Vagina (tissue), 2 donors: ENCODE measurements around the gene TRPM2. TPM values are rescaled to one million over a fixed set of nuclear protein-coding genes. Genes with fewer than 3 reads are reported as not detected.

ENCODE experiments used
- DNase-seq, 2 donors: peaks; one replicate each; pipeline ENCODE4 v3.0.0-alpha.2; 2017; ENCODE audit errors: extremely low spot score in 2 of 2
- H3K27ac ChIP-seq: fragments of 200-600 bp; sonication (generic); one replicate; pipeline ENCODE4 v1.5.1; 2019
- H3K27me3 ChIP-seq: fragments of 200-600 bp; sonication (generic); one replicate; pipeline ENCODE4 v1.5.1; 2019
- H3K36me3 ChIP-seq, 2 donors: fragments of 200-600 bp; sonication (generic); one replicate each; pipeline ENCODE4 v1.5.1; 2017 to 2019
- H3K4me1 ChIP-seq: fragments of 200-600 bp; sonication (generic); one replicate; pipeline ENCODE4 v1.5.1; 2019
- H3K4me3 ChIP-seq, 2 donors: fragments of 200-600 bp; sonication (generic); 1 replicate in 1 of 2; 2 replicates in 1 of 2; pipeline ENCODE4 v1.5.1; 2016 to 2019
- H3K9me3 ChIP-seq: fragments of 200-600 bp; sonication (generic); one replicate; pipeline ENCODE4 v1.5.1; 2019
- POLR2A ChIP-seq, 2 donors: fragments of 450-650 bp; IDR thresholded peaks; one replicate each; pipeline ENCODE4 v1.6.1; 2017; ENCODE audit warnings: antibody characterized with exemption in 2 of 2, mild to moderate bottlenecking in 2 of 2, moderate library complexity in 2 of 2
- POLR2AphosphoS5 ChIP-seq, 2 donors: sonication (generic); formaldehyde crosslinking; IDR thresholded peaks; one replicate each; pipeline ENCODE4 v1.9.0; 2017; ENCODE audit warnings: antibody characterized with exemption in 2 of 2, mild to moderate bottlenecking in 2 of 2, low read depth in 1 of 2; ENCODE audit not compliant: insufficient read depth in 1 of 2
- intact Hi-C: fragments of 100-400 bp; cut with DNase I; formaldehyde crosslinking; loops from one replicate; pipeline ENCODE4 v1.15.1; 2023
- total RNA-seq: library from RNA; depleted of rRNA; stranded (reverse); fragments of >200 nt; gene quantifications from one replicate; pipeline ENCODE4 v1.2.3, GENCODE V29; 2016
- TF ChIP-seq, protein P1 (sequence below), 3 experiments: fragments of 450-650 bp in 2 of 3; fragments of 200-600 bp in 1 of 3; sonication (generic) in 1 of 3; IDR thresholded peaks; one replicate each; pipeline ENCODE4 v1.5.1; 2017 to 2019; ENCODE audit warnings: antibody characterized with exemption in 3 of 3, mild to moderate bottlenecking in 2 of 3, moderate library complexity in 2 of 3

The TRPM2 gene
- total RNA-seq, 1 donor from 2014 or later, result 2.2 TPM

DNA sequence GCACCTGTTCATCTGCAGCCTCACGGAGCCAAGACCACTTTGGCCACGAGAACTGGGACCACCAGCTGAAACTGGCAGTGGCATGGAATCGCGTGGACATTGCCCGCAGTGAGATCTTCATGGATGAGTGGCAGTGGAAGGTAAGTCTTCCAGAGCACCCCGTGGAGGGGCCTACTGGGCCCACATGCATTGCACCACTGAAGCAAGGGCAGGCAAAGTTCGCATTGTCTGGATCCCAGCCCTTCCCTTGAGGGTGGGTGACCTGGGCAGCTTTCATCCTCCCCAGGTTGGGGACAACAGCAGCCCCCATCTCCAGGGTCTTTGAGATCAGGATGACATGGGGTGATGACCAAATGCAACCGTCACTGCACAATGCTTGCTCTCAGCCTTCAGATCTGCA is 37.5 kb downstream of the TRPM2 start:
- Histone ChIP-seq H3K4me1 (no peaks in the 10 kb centered on the region), H3K27ac (no peak overlapping the region), H3K4me3 (no peak overlapping the region), H3K9me3 (no peaks in the 10 kb centered on the region), H3K27me3 (no peaks in the 10 kb centered on the region), H3K36me3 (no peaks in the 10 kb centered on the region)
- TF ChIP-seq POLR2A (IDR thresholded peaks at IDR 0.05) (no peak), POLR2AphosphoS5 (IDR thresholded peaks at IDR 0.05; ENCODE audit: insufficient read depth in 1 of 2, low read depth in 1 of 2) (no peak)
- TF ChIP-seq, protein P1, sequence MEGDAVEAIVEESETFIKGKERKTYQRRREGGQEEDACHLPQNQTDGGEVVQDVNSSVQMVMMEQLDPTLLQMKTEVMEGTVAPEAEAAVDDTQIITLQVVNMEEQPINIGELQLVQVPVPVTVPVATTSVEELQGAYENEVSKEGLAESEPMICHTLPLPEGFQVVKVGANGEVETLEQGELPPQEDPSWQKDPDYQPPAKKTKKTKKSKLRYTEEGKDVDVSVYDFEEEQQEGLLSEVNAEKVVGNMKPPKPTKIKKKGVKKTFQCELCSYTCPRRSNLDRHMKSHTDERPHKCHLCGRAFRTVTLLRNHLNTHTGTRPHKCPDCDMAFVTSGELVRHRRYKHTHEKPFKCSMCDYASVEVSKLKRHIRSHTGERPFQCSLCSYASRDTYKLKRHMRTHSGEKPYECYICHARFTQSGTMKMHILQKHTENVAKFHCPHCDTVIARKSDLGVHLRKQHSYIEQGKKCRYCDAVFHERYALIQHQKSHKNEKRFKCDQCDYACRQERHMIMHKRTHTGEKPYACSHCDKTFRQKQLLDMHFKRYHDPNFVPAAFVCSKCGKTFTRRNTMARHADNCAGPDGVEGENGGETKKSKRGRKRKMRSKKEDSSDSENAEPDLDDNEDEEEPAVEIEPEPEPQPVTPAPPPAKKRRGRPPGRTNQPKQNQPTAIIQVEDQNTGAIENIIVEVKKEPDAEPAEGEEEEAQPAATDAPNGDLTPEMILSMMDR (IDR thresholded peaks at IDR 0.05), result no peak
- intact Hi-C loops, result no loop called here
- DNase-seq, result no peak

DNA sequence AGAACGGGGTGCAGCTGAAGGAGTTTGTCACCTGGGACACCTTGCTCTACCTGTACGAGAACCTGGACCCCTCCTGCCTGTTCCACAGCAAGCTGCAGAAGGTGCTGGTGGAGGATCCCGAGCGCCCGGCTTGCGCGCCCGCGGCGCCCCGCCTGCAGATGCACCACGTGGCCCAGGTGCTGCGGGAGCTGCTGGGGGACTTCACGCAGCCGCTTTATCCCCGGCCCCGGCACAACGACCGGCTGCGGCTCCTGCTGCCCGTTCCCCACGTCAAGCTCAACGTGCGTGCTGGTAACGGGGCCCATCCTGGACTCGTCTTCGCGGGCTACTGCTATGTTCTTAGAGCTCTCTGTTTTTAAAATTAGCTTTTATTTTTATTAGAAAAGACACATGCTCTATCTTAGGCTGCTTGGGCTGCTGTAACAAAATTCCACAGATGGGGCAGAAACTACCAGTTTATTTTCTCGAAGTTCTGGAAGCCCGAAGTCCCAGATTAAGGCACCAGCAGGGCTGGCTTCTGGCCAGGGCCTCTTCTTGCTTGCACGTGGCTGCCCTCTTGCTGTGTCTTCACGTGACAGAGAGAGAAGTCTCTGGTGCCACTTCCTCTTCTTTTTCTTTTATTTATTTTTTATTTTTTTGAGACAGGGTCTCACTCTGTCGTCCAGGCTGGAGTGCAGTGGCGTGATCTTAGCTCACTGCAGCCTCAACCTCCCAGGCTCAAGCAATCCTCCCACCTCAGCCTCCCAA is 38.1 kb downstream of the TRPM2 start:
- no peak for DNase-seq
- Histone ChIP-seq H3K4me3 (no peak overlapping the region), H3K4me1 (no peaks in the 10 kb centered on the region), H3K27ac (no peak overlapping the region), H3K27me3 (no peaks in the 10 kb centered on the region), H3K9me3 (no peaks in the 10 kb centered on the region), H3K36me3 (no peaks in the 10 kb centered on the region)
- TF ChIP-seq POLR2A (IDR thresholded peaks at IDR 0.05), result no peak
- no peak for TF ChIP-seq POLR2AphosphoS5 (IDR thresholded peaks at IDR 0.05; ENCODE audit: insufficient read depth in 1 of 2, low read depth in 1 of 2)
- TF ChIP-seq, protein P1 (IDR thresholded peaks at IDR 0.05), result no peak
- intact Hi-C loops, result no loop called here

- Histone ChIP-seq H3K9me3 (no peaks in the 10 kb centered on the region), H3K4me1 (no peaks in the 10 kb centered on the region), H3K36me3 (no peaks in the 10 kb centered on the region), H3K27ac (no peak overlapping the region), H3K4me3 (no peak overlapping the region), H3K27me3 (no peaks in the 10 kb centered on the region)
- intact Hi-C loops, result no loop called here
- no peak for DNase-seq
- no peak for TF ChIP-seq POLR2AphosphoS5 (IDR thresholded peaks at IDR 0.05; ENCODE audit: insufficient read depth in 1 of 2, low read depth in 1 of 2)
- TF ChIP-seq, protein P1 (IDR thresholded peaks at IDR 0.05), result no peak
- TF ChIP-seq POLR2A (IDR thresholded peaks at IDR 0.05), result no peak
Measured at GRCh38 chr21:44392185-44392584, 38.8 kb downstream of the TRPM2 start.

DNA sequence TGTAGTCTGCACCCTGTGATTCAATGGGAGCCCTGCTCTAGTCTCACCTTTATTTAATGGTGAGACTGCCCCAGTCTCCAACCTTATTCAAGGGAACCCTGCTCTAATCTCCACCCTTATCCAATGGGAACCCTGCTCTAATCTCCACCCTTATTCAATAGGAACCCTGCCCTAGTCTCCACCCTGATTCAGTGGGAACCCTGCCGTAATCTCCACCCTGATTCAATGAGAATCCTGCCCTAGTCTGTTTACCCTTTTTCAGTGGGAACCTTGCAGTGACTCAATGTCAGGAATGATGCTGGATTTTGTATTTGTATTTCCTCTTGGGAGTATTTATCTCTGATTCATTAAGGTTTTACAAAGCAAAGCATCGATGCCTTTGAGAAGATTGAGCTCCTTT is 39.5 kb downstream of the TRPM2 start:
- H3K27me3 ChIP-seq, result no peaks in the 10 kb centered on the region
- intact Hi-C loops, result no loop called here
- no peak overlapping the region for H3K4me3 ChIP-seq
- no peaks in the 10 kb centered on the region for H3K36me3 ChIP-seq
- DNase-seq, result no peak
- H3K27ac ChIP-seq, result no peak overlapping the region
- TF ChIP-seq, protein P1 (IDR thresholded peaks at IDR 0.05), result no peak
- TF ChIP-seq POLR2AphosphoS5 (IDR thresholded peaks at IDR 0.05; ENCODE audit: insufficient read depth in 1 of 2, low read depth in 1 of 2) (no peak), POLR2A (IDR thresholded peaks at IDR 0.05) (no peak)
- no peaks in the 10 kb centered on the region for H3K9me3 ChIP-seq
- H3K4me1 ChIP-seq, result no peaks in the 10 kb centered on the region

- H3K9me3 ChIP-seq, result no peaks in the 10 kb centered on the region
- DNase-seq, result no peak
- no peak overlapping the region for H3K27ac ChIP-seq
- H3K4me3 ChIP-seq, result no peak overlapping the region
- no peaks in the 10 kb centered on the region for H3K27me3 ChIP-seq
- no peaks in the 10 kb centered on the region for H3K4me1 ChIP-seq
- intact Hi-C loops, result no loop called here
- no peak for TF ChIP-seq POLR2AphosphoS5 (IDR thresholded peaks at IDR 0.05; ENCODE audit: insufficient read depth in 1 of 2, low read depth in 1 of 2)
- TF ChIP-seq, protein P1 (IDR thresholded peaks at IDR 0.05), result no peak
- TF ChIP-seq POLR2A (IDR thresholded peaks at IDR 0.05), result no peak
- H3K36me3 ChIP-seq, result no peaks in the 10 kb centered on the region
Measured at GRCh38 chr21:44394733-44395132, 41.3 kb downstream of the TRPM2 start.
